GM21619 (cell line): ENCODE data around the gene TECPR2.

ENCODE experiments used
- ATAC-seq: cut with Tn5 transposase; IDR thresholded peaks from one replicate; pipeline ENCODE4 v1.9.1; 2021; ENCODE audit not compliant: unreplicated experiment

Gene TECPR2

GRCh38 chr14:102421411-102422057 lies 58.8 kb downstream of the TECPR2 start:
- no peak for ATAC-seq

- ATAC-seq = no peak
Observed at GRCh38 chr14:102424520-102424919, 61.8 kb downstream of the TECPR2 start.

GRCh38 chr14:102424923-102425322 lies 62.2 kb downstream of the TECPR2 start:
- no peak for ATAC-seq

GRCh38 chr14:102426796-102427195 lies 64.1 kb downstream of the TECPR2 start:
- ATAC-seq = no peak

GRCh38 chr14:102427642-102428041 lies 64.9 kb downstream of the TECPR2 start:
- ATAC-seq = no peak

GRCh38 chr14:102430212-102430908 lies 67.6 kb downstream of the TECPR2 start:
- ATAC-seq = no peak

GRCh38 chr14:102431751-102432150 lies 69.0 kb downstream of the TECPR2 start:
- no peak for ATAC-seq

- ATAC-seq = no peak
Observed at GRCh38 chr14:102434647-102435175, 72.0 kb downstream of the TECPR2 start.

GRCh38 chr14:102437997-102438915 lies 75.5 kb downstream of the TECPR2 start:
- no peak for ATAC-seq

GRCh38 chr14:102439556-102439955 lies 76.8 kb downstream of the TECPR2 start:
- ATAC-seq = no peak

GRCh38 chr14:102440392-102440791 lies 77.7 kb downstream of the TECPR2 start:
- no peak for ATAC-seq

GRCh38 chr14:102442241-102443211 lies 79.8 kb downstream of the TECPR2 start:
- ATAC-seq = no peak

- ATAC-seq = no peak
Observed at GRCh38 chr14:102445066-102445465, 82.3 kb downstream of the TECPR2 start.

GRCh38 chr14:102445641-102446040 lies 82.9 kb downstream of the TECPR2 start:
- no peak for ATAC-seq

- ATAC-seq = no peak
Observed at GRCh38 chr14:102450206-102451063, 87.7 kb downstream of the TECPR2 start.

GRCh38 chr14:102451064-102451352 lies 88.3 kb downstream of the TECPR2 start:
- no peak for ATAC-seq

GRCh38 chr14:102452302-102452701 lies 89.6 kb downstream of the TECPR2 start:
- ATAC-seq = no peak

GRCh38 chr14:102454711-102455110 lies 92.0 kb downstream of the TECPR2 start:
- no peak for ATAC-seq

- ATAC-seq = no peak
Observed at GRCh38 chr14:102457509-102457908, 94.8 kb downstream of the TECPR2 start.
